KMS-11 (cell line): ENCODE measurements around the gene CLIC3.
A peak's percentile ranks its signal among the peaks of the same experiment; 100 is the strongest.
"Not testable (repeated sequence)": the region's sequence is repeated elsewhere in the genome, so short reads cannot be mapped to it uniquely, and the experiment has no call there.

Source experiments
- H2AFZ ChIP-seq: fragments of 200-600 bp; sonication (generic); 2 replicates; pipeline ENCODE4 v1.6.1; 2016; ENCODE audit warnings: antibody characterized with exemption, mixed run types, low read depth
- H3K27ac ChIP-seq: fragments of 200-600 bp; sonication (generic); 2 replicates; pipeline ENCODE4 v1.6.1; 2016; ENCODE audit warnings: mild to moderate bottlenecking, mixed run types
- H3K27me3 ChIP-seq: fragments of 200-600 bp; sonication (generic); 2 replicates; pipeline ENCODE4 v1.6.1; 2017; ENCODE audit warnings: mild to moderate bottlenecking, low read depth, mixed run types, moderate library complexity; ENCODE audit not compliant: insufficient read depth
- H3K36me3 ChIP-seq: fragments of 200-600 bp; sonication (generic); 2 replicates; pipeline ENCODE4 v1.6.1; 2017; ENCODE audit warnings: mild to moderate bottlenecking, mixed run types; ENCODE audit not compliant: insufficient read depth
- H3K4me1 ChIP-seq: fragments of 200-600 bp; sonication (generic); 2 replicates; pipeline ENCODE4 v1.6.1; 2016; ENCODE audit warnings: mild to moderate bottlenecking, low read depth, mixed run types; ENCODE audit not compliant: poor library complexity, severe bottlenecking
- H3K4me2 ChIP-seq: fragments of 200-600 bp; sonication (generic); 2 replicates; pipeline ENCODE4 v1.7.0; 2016; ENCODE audit warnings: mild to moderate bottlenecking, mixed run types
- H3K4me3 ChIP-seq: fragments of 200-600 bp; sonication (generic); IDR thresholded peaks from 2 replicates; pipeline ENCODE4 v1.6.1; 2017; ENCODE audit warnings: low read depth, low read length, mixed read lengths; ENCODE audit not compliant: insufficient read depth
- H3K79me2 ChIP-seq: fragments of 200-600 bp; sonication (generic); 2 replicates; pipeline ENCODE4 v1.6.1; 2016; ENCODE audit warnings: low read depth, mixed run types; ENCODE audit not compliant: insufficient read depth
- H3K9ac ChIP-seq: fragments of 200-600 bp; sonication (generic); 2 replicates; pipeline ENCODE4 v1.6.1; 2016; ENCODE audit warnings: mild to moderate bottlenecking, mixed run types
- H4K20me1 ChIP-seq: fragments of 200-600 bp; sonication (generic); 2 replicates; pipeline ENCODE4 v1.6.1; 2016; ENCODE audit warnings: mild to moderate bottlenecking, mixed run types; ENCODE audit not compliant: insufficient read depth
- TF ChIP-seq, protein P1 (sequence below): fragments of 200-600 bp; sonication (generic); conservative IDR thresholded peaks from 2 replicates; pipeline ENCODE4 v1.6.1; 2017; ENCODE audit warnings: low read depth, mild to moderate bottlenecking, antibody characterized with exemption, low read length, moderate library complexity, mixed read lengths

The CLIC3 gene

DNA sequence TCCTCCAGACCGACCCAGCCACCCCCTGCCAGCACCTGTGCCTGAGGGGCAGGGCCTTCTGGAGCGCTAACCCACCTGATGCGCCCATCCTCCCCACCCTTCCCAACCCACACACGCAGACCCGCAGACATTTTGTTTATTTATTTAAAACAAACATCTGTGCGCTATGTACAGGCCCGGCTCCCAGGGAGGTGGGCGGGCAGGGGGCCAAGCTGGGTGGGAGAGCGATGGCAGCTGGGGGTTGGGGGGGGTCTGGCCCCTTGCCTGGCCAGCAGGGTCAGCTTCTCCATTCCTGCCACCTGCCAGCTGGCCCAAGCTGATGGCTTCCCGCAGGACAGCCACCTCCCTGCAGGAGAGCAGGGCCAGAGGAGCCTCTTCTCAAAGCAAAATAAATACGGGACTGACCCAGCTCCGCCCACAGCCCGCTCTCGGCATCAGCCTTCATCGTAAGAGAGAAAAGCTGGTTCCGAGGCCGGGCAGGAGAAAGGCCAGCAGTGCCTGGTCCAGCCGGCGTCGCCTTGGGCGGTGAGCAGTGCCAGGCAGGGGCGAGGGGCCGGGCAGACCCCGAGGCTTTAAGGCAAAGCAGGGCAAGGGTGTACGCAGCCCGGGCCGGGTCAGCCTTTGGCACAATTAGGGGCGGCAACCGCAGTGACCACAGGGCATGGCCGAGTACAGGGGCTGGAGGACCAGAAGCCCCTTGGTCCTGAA, 10.9 kb upstream of the CLIC3 start:
- no peaks in the 10 kb centered on the region for H3K79me2 ChIP-seq
- no peak overlapping the region for H3K4me2 ChIP-seq
- no peak overlapping the region for H3K9ac ChIP-seq
- H3K27me3 ChIP-seq, result peaks cover 50% of the 10 kb centered on the region
- H3K4me1 ChIP-seq, result no peaks in the 10 kb centered on the region
- no peak overlapping the region for H3K27ac ChIP-seq
- H4K20me1 ChIP-seq, result no peaks in the 10 kb centered on the region
- no peaks in the 10 kb centered on the region for H3K36me3 ChIP-seq
- TF ChIP-seq, protein P1, sequence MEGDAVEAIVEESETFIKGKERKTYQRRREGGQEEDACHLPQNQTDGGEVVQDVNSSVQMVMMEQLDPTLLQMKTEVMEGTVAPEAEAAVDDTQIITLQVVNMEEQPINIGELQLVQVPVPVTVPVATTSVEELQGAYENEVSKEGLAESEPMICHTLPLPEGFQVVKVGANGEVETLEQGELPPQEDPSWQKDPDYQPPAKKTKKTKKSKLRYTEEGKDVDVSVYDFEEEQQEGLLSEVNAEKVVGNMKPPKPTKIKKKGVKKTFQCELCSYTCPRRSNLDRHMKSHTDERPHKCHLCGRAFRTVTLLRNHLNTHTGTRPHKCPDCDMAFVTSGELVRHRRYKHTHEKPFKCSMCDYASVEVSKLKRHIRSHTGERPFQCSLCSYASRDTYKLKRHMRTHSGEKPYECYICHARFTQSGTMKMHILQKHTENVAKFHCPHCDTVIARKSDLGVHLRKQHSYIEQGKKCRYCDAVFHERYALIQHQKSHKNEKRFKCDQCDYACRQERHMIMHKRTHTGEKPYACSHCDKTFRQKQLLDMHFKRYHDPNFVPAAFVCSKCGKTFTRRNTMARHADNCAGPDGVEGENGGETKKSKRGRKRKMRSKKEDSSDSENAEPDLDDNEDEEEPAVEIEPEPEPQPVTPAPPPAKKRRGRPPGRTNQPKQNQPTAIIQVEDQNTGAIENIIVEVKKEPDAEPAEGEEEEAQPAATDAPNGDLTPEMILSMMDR, result no peak
- H2AFZ ChIP-seq, result no peak overlapping the region
- H3K4me3 ChIP-seq, result no peak overlapping the region

DNA sequence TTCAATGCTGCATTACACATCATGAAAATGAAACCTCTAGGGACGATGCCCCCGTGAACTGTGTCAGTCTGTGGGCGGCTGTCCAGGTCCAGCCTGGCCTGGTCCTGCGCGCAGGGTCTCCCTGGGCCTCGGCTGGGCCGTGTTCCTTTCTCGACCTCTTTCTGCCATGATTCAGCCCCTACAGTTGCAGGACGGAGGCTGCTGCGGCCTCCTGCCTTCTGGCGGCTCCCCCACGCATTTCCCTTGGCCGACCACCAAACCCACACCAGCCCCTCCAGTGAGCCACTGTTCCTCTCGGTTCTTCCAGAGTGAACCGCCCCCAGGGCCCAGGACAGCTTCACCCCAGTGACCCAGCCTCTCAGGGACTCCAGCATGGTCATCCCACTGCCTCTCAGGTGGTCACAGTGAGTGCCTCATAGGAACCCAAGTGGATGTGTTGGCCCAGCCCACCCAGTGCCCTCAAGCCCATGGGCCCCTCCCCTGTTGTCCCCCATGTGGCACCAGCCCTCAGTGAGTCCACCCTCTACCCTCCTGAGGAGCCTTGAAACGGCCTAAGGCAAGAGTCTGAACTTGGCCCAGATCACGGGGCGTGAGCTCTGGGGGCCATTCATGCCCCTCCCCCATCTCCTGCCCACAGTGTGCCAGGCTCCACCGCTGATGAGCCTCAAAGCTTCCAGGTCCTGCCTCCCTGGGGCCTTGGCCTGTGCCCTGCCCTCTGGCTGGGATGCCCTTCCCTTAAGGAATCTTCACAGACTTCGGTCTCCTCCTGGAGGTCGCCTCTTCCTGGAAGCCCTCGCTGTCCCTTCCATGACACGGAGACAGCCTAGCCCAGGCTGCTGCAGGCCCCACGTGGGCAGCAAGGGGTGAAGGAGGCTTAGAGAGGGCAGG, 10.0 kb upstream of the CLIC3 start:
- H3K4me1 ChIP-seq, result peaks cover under 1% of the 10 kb centered on the region
- H3K4me2 ChIP-seq, result no peak overlapping the region
- no peaks in the 10 kb centered on the region for H3K36me3 ChIP-seq
- no peaks in the 10 kb centered on the region for H3K79me2 ChIP-seq
- H4K20me1 ChIP-seq, result no peaks in the 10 kb centered on the region
- no peak overlapping the region for H3K4me3 ChIP-seq
- no peak overlapping the region for H3K27ac ChIP-seq
- H2AFZ ChIP-seq, result no peak overlapping the region
- H3K27me3 ChIP-seq, result peaks cover 58% of the 10 kb centered on the region
- no peak overlapping the region for H3K9ac ChIP-seq
- TF ChIP-seq, protein P1, result no peak

DNA sequence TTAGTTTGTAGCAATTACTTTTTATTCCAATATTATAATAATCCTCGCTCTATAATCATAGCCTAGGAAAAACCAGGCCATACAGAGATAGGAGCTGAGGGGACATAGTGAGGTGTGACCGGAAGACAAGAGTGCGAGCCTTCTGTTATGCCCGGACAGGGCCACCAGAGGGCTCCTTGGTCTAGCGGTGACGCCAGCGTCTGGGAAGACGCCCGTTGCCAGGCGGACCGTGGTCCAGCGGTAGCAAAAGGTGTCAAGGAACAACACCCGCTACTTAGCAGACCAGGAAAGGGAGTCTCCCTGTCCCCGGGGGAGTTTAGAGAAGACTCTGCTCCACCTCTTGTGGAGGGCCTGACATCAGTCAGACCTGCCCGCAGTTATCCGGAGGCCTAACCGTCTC, 7.9 kb upstream of the CLIC3 start:
- not testable (repeated sequence) for H2AFZ ChIP-seq, H3K4me2 ChIP-seq, H3K79me2 ChIP-seq, H3K27ac ChIP-seq, H3K36me3 ChIP-seq, H3K9ac ChIP-seq, H3K4me3 ChIP-seq, H4K20me1 ChIP-seq
- Histone ChIP-seq H3K27me3 (peaks cover 64% of the 10 kb centered on the region), H3K4me1 (peaks cover 21% of the 10 kb centered on the region)
- TF ChIP-seq, protein P1, result 0 out of 2 replicates have a peak, but pooled peaks have one; percentile 25

DNA sequence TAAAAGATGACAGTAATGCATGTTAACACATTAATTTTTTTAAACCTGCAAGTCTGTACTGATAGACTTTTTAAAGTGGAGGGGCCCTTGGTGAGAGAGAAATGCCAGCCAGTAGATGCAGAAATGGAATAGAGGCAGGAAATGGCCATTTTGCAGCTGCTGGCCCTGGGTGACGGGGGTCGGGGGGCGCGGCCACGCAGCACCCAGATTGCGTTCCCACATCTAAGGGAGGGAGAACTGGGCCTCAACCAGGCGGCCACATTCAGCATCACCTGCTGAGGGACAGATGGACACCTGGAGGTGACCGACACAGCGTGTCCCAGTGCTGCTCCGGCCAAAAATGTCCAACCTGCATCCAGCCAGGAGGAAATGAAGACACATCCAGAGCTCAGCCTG, 6.3 kb upstream of the CLIC3 start:
- H4K20me1 ChIP-seq, result no peaks in the 10 kb centered on the region
- no peak overlapping the region for H3K4me3 ChIP-seq

More for the DNA sequence above, 6.3 kb upstream of the CLIC3 start:
- peaks cover 25% of the 10 kb centered on the region for H3K4me1 ChIP-seq
- TF ChIP-seq, protein P1, result no peak
- no peak overlapping the region for H2AFZ ChIP-seq
- H3K9ac ChIP-seq, result no peak overlapping the region
- H3K36me3 ChIP-seq, result no peaks in the 10 kb centered on the region
- H3K27ac ChIP-seq, result no peak overlapping the region
- no peak overlapping the region for H3K4me2 ChIP-seq
- no peaks in the 10 kb centered on the region for H3K79me2 ChIP-seq
- H3K27me3 ChIP-seq, result peaks cover 71% of the 10 kb centered on the region
